ENCODE results near the gene TPRN. TPM values are rescaled to one million over a fixed set of nuclear protein-coding genes. Genes with fewer than 3 reads are reported as not detected.
"Not testable (repeated sequence)": the region's sequence is repeated elsewhere in the genome, so short reads cannot be mapped to it uniquely, and the experiment has no call there.

The TPRN gene
- total RNA-seq, 1 experiment from 2014 or later: 14.8 TPM

DNA sequence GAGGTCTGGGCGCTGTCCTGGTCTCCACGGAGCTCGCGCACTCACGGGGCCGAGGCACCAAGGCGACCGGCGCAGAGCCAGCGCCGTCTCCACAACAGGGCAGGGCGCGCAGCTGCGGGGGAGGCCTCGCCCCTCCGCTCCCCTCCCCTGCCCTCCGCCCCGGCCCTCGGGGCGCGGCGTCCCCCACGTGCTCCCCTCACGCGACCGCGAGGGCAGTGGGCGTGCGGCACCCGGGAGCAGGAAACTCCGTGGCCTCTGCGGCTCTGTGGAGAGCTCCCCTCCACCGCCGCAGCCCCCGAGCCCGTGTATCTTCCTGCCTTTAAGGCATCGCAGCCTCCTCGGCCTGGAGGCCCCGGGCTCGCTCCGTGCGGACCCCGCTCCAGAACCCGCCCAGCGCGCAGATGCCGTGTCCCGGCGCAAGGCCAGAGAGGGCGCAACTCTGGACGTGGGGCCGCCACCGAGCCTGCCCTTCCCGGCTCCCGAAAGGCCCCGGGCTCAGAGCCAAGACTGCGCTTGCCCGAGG, 39.8 kb upstream of the TPRN start:
- H3K9me3 ChIP-seq (replicated peaks): no peaks in the 10 kb centered on the region
- peak; percentile 81 to 82 for DNase-seq

DNA sequence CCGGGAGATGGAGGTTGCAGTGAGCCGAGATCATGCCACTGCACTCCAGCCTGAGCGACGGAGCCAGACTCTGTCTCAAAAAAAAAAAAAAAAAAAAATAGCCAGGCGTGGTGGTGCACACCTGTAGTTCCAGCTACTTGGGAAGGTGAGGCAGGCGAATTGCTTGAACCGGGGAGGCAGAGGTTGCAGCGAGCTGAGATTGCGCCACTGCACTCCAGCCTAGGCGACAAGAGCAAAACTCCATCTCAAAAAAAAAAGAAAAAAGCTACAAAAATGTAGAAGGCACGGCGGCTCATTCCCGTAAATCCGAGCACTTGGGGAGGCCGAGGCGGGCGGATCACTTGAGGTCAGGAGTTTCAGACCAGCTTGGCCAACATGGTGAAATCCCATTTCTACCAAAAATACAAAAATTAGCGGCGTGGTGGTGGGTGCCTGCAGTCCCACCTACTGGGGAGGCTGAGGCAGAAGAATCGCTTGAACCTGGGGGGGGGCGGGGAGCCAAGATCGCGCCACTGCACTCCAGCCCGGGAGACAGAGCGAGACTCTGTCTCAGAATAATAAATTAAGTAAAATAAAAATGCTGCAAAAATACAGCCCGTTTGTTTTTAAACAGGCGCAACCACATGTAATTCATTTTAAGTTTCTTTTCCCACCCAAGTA, 39.1 kb upstream of the TPRN start:
- H3K9me3 ChIP-seq (replicated peaks); H3K27me3 ChIP-seq; DNase-seq: not testable (repeated sequence)
- Histone ChIP-seq H3K4me1 (peaks cover 41% of the 10 kb centered on the region), H3K36me3 (peaks cover 23% of the 10 kb centered on the region), H3K27ac (peak overlapping the region; percentile 88), H3K4me3 (peak overlapping the region; percentile 63)

More for the DNA sequence above, 39.8 kb upstream of the TPRN start:
- Histone ChIP-seq H3K4me1 (peaks cover 41% of the 10 kb centered on the region), H3K36me3 (peaks cover 23% of the 10 kb centered on the region), H3K27me3 (no peaks in the 10 kb centered on the region), H3K27ac (peak overlapping the region; percentile 88), H3K4me3 (peak overlapping the region; percentile 63)

DNA sequence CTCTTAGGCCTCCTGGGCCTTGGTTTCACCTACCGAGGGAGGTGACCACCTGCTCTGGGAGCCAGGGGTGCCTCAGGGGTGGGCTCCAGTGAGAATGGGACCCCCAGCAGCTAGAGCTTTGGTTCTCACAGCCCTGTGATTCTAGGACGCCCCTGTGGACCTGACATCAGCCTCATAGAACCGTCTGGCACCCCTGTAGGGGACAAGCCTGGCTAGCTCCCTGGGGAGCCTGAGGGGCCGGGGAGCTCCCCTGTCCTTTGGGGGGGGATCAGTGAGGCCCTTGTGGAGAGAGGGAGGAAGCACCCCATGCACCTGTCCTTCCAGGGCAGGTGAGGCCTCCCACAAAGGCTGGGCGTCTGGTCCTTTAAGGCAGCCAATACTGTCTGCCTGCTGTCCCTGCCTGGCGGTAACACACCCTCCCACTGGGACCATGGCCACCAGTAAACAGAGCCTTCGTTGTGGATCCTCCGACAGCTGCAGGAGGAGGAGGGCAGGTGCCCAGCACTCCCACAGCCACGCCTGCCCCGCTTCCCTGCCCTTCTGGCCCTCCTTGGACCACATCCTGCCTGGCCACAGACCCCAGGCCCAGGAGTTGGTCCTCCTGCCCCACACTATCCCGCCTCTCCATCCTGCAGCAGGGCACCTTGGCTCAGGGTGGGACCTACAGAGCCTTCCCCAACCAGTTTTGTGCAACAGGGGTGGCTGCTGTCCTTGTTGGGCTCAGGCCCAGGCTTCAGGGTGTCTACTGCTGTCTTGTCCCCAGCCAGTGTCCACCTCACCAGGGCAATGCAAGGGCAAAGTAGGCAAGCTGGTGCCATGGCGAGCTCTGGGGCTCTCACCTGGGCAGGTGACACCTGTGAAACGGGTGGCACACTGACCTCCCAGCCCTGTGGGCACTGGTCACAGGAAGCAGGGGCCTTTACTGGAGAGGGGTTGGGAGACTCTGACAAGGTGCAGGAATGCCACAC, 37.5 kb upstream of the TPRN start:
- Histone ChIP-seq H3K27me3 (no peaks in the 10 kb centered on the region), H3K27ac (peak overlapping the region; percentile 64), H3K36me3 (peaks cover 15% of the 10 kb centered on the region), H3K9me3 (replicated peaks) (no peaks in the 10 kb centered on the region), H3K4me3 (no peak overlapping the region), H3K4me1 (peaks cover 40% of the 10 kb centered on the region)
- DNase-seq: peak; percentile 93 to 94

DNA sequence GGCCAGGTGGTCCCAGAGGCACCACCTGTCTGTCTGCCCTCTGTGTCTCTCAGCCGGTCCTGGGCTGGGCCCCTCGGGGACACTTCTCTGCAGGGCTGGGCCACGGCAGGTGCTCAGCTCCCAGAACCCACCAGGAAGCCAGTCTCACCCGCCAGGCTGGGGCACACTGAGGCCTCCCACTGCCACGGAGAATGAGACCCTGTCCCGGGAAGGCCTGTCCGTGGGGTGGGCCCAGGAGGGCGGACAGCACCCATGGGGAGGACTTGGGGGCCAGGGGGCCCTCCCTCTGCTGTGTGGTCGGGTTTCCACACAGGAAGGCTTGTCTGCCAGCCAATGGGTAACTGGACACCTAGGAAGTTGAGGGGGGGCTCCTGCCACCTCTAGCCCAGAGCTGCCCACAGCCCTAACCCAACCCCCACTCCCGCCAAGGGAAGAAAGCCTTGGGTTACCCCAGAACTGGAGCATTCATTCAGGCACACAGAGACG, 36.4 kb upstream of the TPRN start:
- no peaks in the 10 kb centered on the region; the same call in 1 of the 2 replicates for H3K27me3 ChIP-seq
- H3K4me1 ChIP-seq: peaks cover 35% of the 10 kb centered on the region
- peak overlapping the region; percentile 64 for H3K27ac ChIP-seq
- H3K4me3 ChIP-seq: no peak overlapping the region
- peaks cover 4% of the 10 kb centered on the region for H3K36me3 ChIP-seq
- peak; percentile 53 to 71 for DNase-seq
- no peaks in the 10 kb centered on the region for H3K9me3 ChIP-seq (replicated peaks)

DNA sequence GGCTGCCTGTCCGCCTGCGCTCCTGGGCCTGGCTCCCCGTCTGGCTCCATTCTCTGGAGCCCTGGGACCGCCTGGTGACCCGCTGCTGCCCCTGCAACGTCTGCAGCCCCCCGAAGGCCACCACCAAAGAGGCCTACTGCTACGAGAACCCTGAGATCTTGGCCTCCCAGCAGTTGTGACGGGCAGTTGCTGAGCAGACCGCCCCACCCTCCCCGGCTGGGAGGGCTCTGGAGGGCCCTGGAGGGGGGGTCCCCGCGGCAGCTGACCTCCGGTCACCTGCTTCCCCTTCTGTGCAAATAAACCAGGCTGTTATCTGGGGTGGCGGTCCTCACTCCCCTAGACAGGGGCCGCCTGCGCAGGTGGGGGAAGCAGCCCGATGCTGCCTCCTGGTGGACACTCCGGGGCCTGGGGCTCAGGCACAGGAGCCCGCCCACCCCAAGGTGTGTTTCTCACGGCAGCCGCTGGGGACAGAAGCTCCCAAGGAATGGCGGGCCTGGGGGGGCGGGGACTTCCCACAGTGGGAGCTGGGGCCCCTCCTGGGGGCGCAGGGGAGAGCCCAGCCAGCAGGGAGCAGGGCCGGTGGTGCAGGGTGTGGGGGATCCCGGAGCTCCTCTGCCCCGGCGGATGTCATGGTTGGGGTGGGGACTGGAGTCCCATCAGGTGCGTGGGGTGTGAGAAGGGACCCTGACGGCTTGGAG, 35.8 kb upstream of the TPRN start:
- Histone ChIP-seq H3K9me3 (replicated peaks) (no peaks in the 10 kb centered on the region), H3K27me3 (no peaks in the 10 kb centered on the region; the same call in 1 of the 2 replicates), H3K36me3 (no peaks in the 10 kb centered on the region), H3K27ac (no peak overlapping the region; the same call in 1 of the 2 replicates), H3K4me1 (peaks cover 35% of the 10 kb centered on the region), H3K4me3 (no peak overlapping the region)
- peak; percentile 92 to 96 for DNase-seq

DNA sequence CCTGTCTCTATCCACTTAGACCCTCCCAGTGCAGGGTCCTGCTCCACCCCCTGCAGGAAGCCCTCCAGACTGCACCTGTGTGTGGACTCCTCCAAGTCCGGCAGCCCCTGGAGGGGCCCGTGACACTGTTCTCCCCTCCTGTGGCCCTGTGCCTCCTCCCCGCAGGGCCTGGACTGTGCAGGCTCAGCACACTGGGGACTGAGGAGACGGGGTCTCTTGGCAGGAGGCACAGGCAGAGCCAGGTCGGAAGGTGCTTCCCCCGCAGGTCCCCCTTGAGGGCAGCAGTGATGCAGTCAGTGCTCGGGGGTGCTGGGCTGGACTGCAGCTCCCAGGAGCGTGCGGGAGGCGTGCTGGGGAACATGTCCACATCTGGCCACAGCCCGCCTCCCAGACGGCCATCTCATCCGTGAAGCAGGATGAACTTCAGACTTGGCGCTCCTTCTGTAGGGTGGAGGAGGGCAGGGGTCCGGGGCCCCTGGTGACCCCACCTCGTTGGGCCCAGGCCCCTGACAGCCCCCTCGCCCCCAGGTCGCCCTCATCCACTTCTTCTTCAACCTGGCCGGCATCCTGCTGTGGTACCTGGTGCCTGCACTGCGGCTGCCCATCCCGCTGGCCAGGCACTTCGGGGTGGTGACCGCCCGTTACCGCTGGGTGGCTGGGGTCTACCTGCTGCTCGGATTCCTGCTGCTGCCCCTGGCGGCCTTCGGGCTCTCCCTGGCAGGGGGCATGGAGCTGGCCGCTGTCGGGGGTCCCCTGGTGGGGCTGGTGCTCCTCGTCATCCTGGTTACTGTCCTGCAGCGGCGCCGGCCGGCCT, 35.1 kb upstream of the TPRN start:
- no peak overlapping the region for H3K4me3 ChIP-seq
- H3K27ac ChIP-seq: no peak overlapping the region

DNA sequence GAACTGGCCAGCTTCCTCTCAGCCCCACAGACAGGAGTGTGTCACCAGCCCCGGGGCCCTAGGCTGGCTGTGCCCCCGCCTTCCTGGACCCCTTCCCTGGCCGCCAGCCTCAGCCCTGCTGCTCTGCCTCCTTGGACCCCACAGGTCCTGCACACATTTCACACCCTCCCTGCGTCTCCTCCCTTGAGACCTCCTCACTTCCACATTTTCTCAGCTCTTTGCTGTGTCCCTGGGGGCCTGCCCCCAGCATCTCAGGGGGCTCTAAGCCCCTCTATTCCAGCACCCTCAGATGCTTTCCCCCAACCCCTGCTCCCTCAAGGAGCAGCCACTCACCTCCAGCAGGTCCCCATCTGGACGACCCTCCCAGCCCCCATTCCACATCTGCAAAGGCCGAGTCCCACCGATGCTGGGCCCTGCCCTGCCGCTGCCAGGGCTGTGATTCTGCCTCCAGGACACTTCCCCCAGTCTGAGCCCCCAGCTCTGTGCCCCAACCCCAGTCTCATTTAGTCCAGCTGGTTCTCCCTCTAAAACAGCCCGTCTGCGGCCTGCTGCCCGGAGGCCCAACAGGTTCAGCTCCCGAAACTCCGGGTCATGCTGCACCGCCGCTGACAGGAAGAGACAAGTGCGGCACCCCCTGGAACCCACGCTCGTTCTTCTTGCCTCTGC, 34.4 kb upstream of the TPRN start:
- Histone ChIP-seq H3K4me3 (no peak overlapping the region), H3K4me1 (peaks cover 35% of the 10 kb centered on the region), H3K36me3 (no peaks in the 10 kb centered on the region), H3K9me3 (replicated peaks) (no peaks in the 10 kb centered on the region), H3K27ac (no peak overlapping the region), H3K27me3 (peaks cover 8% of the 10 kb centered on the region; the same call in 1 of the 2 replicates)
- no peak for DNase-seq

More for the DNA sequence above, 35.1 kb upstream of the TPRN start:
- Histone ChIP-seq H3K36me3 (no peaks in the 10 kb centered on the region), H3K27me3 (peaks cover 1% of the 10 kb centered on the region; the same call in 1 of the 2 replicates), H3K4me1 (peaks cover 35% of the 10 kb centered on the region), H3K9me3 (replicated peaks) (no peaks in the 10 kb centered on the region)
- no peak for DNase-seq

DNA sequence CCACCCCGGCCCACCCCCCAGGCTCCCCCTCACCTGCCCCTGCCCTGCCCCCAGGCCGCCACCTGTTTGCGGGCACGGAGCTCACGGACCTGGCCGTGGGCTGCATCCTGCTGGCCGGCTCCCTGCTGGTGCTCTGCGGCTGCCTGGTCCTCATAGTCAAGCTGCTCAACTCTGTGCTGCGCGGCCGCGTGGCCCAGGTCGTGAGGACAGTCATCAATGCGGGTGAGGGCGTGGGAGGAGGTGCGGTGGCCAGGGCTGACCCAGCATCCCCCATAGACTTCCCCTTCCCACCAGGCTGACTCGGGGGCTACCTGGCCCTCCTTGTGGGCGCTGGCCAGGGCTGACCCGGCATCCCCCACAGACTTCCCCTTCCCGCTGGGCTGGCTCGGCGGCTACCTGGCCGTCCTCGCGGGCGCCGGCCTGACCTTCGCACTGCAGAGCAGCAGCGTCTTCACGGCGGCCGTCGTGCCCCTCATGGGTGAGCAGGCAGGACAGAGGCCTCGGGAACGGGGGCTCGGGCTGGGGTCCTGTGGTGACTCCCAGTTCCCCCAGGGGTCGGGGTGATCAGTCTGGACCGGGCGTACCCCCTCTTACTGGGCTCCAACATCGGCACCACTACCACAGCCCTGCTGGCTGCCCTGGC, 33.6 kb upstream of the TPRN start:
- H3K4me3 ChIP-seq: no peak overlapping the region
- peaks cover 34% of the 10 kb centered on the region for H3K4me1 ChIP-seq
- DNase-seq: no peak
- H3K27ac ChIP-seq: no peak overlapping the region
- no peaks in the 10 kb centered on the region for H3K36me3 ChIP-seq
- H3K27me3 ChIP-seq: peaks cover 14% of the 10 kb centered on the region
- no peaks in the 10 kb centered on the region for H3K9me3 ChIP-seq (replicated peaks)

DNA sequence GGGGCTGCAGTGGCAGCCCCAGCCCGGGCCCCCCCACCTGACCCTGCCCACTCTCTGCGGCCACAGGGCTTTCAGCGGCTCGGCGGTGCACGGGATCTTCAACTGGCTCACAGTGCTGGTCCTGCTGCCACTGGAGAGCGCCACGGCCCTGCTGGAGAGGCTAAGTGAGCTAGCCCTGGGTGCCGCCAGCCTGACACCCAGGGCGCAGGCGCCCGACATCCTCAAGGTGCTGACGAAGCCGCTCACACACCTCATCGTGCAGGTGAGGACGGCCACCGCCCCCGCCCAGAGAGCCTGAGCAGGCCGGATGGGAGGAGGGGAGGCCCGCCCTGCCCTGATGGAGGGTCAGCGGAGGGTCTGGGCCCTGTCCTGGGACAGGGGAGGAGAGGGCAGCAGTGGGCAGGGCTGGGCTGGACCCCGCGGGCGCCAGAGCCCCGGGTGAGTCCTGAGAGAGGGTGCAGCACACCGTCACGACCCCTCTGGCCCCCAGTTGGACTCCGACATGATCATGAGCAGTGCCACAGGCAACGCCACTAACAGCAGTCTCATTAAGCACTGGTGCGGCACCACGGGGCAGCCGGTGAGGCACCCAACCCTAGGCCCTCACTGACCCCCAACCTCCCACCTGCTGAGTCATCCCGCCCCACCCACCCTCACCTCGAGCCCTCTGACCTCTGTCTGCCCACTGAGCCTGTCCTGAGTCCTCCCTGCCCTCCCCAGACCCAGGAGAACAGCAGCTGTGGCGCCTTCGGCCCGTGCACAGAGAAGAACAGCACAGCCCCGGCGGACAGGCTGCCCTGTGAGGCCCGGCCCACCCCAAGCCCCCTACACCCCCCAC, 32.8 kb upstream of the TPRN start:
- no peak overlapping the region for H3K4me3 ChIP-seq
- no peak overlapping the region for H3K27ac ChIP-seq
- H3K27me3 ChIP-seq: peaks cover 22% of the 10 kb centered on the region
- H3K9me3 ChIP-seq (replicated peaks): no peaks in the 10 kb centered on the region
- H3K36me3 ChIP-seq: no peaks in the 10 kb centered on the region
- H3K4me1 ChIP-seq: peaks cover 26% of the 10 kb centered on the region
- DNase-seq: no peak

DNA sequence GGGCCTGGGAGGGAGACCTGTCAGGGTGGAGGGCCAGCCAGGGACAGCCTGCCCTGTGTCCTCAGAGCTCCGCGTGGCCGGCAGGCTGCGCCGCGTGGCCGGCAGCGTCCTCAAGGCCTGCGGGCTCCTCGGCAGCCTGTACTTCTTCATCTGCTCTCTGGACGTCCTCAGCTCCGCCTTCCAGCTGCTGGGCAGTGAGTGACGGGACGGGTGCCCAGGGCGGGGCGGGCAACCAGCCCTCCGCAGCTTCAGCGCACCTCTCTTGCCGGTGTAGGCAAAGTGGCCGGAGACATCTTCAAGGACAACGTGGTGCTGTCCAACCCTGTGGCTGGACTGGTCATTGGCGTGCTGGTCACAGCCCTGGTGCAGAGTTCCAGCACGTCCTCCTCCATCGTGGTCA, 32.0 kb upstream of the TPRN start:
- Histone ChIP-seq H3K27ac (no peak overlapping the region), H3K27me3 (peaks cover 25% of the 10 kb centered on the region), H3K4me1 (peaks cover 18% of the 10 kb centered on the region), H3K9me3 (replicated peaks) (no peaks in the 10 kb centered on the region), H3K36me3 (no peaks in the 10 kb centered on the region), H3K4me3 (no peak overlapping the region)
- no peak for DNase-seq

DNA sequence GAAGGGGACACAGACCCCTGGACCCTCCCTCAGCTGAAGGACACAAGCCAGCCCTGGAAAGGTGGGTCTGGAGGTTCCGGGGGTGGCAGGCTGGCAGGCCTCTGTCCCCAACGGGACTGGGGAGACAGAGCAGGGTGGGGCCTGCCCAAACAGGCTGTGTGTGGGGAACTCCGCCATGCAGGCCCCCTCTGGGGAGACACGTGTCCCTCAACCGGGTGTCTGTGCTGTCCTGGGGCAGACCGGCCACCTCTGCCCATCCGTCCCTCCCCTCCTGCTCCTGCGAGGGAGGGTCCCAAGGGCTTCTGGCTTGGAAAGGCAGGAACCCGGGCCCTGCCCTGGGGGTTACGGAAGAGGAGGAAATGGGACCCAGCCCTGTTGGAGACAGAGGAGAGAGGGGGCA, 31.6 kb upstream of the TPRN start:
- H3K4me1 ChIP-seq: peaks cover 17% of the 10 kb centered on the region
- no peaks in the 10 kb centered on the region for H3K36me3 ChIP-seq
- H3K27ac ChIP-seq: no peak overlapping the region
- H3K27me3 ChIP-seq: peaks cover 25% of the 10 kb centered on the region
- H3K4me3 ChIP-seq: no peak overlapping the region
- no peaks in the 10 kb centered on the region for H3K9me3 ChIP-seq (replicated peaks)
- DNase-seq: no peak

DNA sequence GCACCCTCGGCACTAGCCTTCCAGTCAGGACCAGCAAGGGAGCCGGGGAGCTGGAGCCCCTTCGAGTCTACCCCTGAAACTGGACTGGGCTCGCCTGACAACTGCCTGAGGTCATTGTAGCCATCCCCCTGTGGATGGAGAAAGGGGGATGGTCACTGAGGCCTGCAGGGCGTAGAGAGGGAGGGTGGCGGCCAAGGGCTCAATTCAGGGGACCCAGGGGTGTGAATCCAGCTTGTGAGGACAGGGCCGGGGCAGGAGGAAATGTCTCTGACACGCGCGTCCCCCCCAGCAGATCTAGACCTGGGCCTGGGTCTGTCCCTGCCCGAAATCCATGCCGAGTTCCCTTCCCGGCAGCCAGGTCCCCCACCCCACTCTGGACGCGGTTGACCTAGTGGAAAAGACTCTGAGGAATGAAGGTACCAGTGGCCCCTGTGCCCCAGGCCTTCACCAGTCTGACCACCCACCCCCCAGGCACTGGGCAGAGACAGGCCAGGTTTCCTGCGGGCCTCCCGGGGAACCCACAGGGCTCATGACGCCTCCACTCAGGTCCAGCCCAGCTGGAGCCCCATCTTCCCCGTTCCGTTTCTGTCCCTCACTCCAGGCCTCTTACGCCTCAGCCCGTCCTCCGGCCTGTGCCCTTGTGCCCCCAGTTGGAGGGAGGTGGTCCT, 31.0 kb upstream of the TPRN start:
- peaks cover 17% of the 10 kb centered on the region for H3K4me1 ChIP-seq

More for the DNA sequence above, 31.0 kb upstream of the TPRN start:
- Histone ChIP-seq H3K9me3 (replicated peaks) (no peaks in the 10 kb centered on the region), H3K27me3 (peaks cover 25% of the 10 kb centered on the region), H3K27ac (no peak overlapping the region), H3K36me3 (no peaks in the 10 kb centered on the region), H3K4me3 (no peak overlapping the region)
- DNase-seq: no peak

Measured in SJCRH30 (cell line).